Osteoblast (primary cell): Measurements from ENCODE around the gene ATF7IP. TPM values are rescaled to one million over a fixed set of nuclear protein-coding genes. Genes with fewer than 3 reads are reported as not detected.

Source experiments
- DNase-seq: peaks from one replicate; pipeline ENCODE4 v3.0.0; 2011; ENCODE audit warnings: low spot score, mixed read lengths; ENCODE audit not compliant: insufficient read length; ENCODE audit errors: missing footprints
- H2AFZ ChIP-seq: 2 replicates; pipeline ENCODE4 v1.6.0; 2011; ENCODE audit warnings: mild to moderate bottlenecking, low read length
- H3K27ac ChIP-seq: 2 replicates; pipeline ENCODE4 v1.5.1; 2011; ENCODE audit warnings: mild to moderate bottlenecking, low read depth, low read length, moderate library complexity
- H3K27me3 ChIP-seq: 2 replicates; pipeline ENCODE4 v1.6.0; 2012; ENCODE audit warnings: mild to moderate bottlenecking, control low read depth, inconsistent platforms, low read length, moderate library complexity; ENCODE audit not compliant: insufficient read depth
- H3K36me3 ChIP-seq: 2 replicates; pipeline ENCODE4 v1.5.1; 2011; ENCODE audit warnings: mild to moderate bottlenecking, low read length, control low read depth, moderate library complexity; ENCODE audit not compliant: insufficient read depth
- H3K4me1 ChIP-seq: 2 replicates; pipeline ENCODE4 v1.5.1; 2011; ENCODE audit warnings: mild to moderate bottlenecking, low read length, control low read depth, moderate library complexity; ENCODE audit not compliant: insufficient read depth
- H3K4me2 ChIP-seq: 2 replicates; pipeline ENCODE4 v1.6.0; 2011; ENCODE audit warnings: mild to moderate bottlenecking, low read length; ENCODE audit not compliant: insufficient read depth
- H3K4me3 ChIP-seq: fragments of 200-600 bp; sonication (generic); 3 replicates; pipeline ENCODE4 v1.5.1; 2012; ENCODE audit warnings: mild to moderate bottlenecking, low read length, inconsistent platforms; ENCODE audit not compliant: insufficient read depth
- H3K79me2 ChIP-seq: 2 replicates; pipeline ENCODE4 v1.6.0; 2012; ENCODE audit warnings: mild to moderate bottlenecking, low read length, control low read depth, inconsistent platforms; ENCODE audit not compliant: insufficient read depth
- H3K9me3 ChIP-seq: 2 replicates; pipeline ENCODE4 v1.5.1; 2011; ENCODE audit warnings: low read depth, low read length, control low read depth
- H4K20me1 ChIP-seq: 2 replicates; pipeline ENCODE4 v1.6.0; 2012; ENCODE audit warnings: mild to moderate bottlenecking, low read length, control low read depth; ENCODE audit not compliant: insufficient read depth
- total RNA-seq: library from RNA; depleted of rRNA; stranded (reverse); fragments of >200 nt; gene quantifications from 2 replicates; pipeline ENCODE4 v1.2.3, GENCODE V29; 2012
- TF ChIP-seq, protein P1 (sequence below): IDR thresholded peaks from 2 replicates; pipeline ENCODE4 v1.5.1; 2011; ENCODE audit warnings: mild to moderate bottlenecking, low read depth, low read length, moderate library complexity; ENCODE audit errors: extremely low read depth

The ATF7IP gene
- total RNA-seq, 1 donor = 29.3 TPM

DNA sequence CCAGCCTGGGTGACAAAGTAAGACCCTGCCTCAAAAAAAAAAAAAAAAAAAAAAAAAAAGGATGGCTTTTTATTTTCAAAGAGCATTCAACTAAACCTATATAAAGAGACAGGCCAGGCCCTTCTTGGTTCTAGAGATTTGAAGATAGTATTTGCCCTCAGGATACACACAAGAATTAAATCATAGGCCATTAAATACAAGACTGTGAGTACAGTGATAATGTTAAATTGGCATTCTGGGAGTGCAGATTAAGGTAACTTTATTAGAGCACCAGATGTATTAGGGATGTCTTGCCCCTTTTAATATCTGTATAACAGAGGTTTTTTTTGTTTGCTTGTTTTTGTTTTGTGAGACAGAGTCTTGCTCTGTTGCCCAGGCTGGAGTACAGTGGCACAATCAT is 61.3 kb downstream of the ATF7IP start:
- H3K4me3 ChIP-seq = no peak overlapping the region
- H3K36me3 ChIP-seq = peaks cover 26% of the 10 kb centered on the region
- no peak overlapping the region for H3K27ac ChIP-seq
- no peak overlapping the region for H2AFZ ChIP-seq
- H3K9me3 ChIP-seq = no peaks in the 10 kb centered on the region
- H3K4me2 ChIP-seq = no peak overlapping the region
- peaks cover 93% of the 10 kb centered on the region for H3K79me2 ChIP-seq
- no peaks in the 10 kb centered on the region for H3K27me3 ChIP-seq
- DNase-seq = no peak
- peaks cover under 1% of the 10 kb centered on the region for H4K20me1 ChIP-seq
- H3K4me1 ChIP-seq = no peaks in the 10 kb centered on the region
- TF ChIP-seq, protein P1, sequence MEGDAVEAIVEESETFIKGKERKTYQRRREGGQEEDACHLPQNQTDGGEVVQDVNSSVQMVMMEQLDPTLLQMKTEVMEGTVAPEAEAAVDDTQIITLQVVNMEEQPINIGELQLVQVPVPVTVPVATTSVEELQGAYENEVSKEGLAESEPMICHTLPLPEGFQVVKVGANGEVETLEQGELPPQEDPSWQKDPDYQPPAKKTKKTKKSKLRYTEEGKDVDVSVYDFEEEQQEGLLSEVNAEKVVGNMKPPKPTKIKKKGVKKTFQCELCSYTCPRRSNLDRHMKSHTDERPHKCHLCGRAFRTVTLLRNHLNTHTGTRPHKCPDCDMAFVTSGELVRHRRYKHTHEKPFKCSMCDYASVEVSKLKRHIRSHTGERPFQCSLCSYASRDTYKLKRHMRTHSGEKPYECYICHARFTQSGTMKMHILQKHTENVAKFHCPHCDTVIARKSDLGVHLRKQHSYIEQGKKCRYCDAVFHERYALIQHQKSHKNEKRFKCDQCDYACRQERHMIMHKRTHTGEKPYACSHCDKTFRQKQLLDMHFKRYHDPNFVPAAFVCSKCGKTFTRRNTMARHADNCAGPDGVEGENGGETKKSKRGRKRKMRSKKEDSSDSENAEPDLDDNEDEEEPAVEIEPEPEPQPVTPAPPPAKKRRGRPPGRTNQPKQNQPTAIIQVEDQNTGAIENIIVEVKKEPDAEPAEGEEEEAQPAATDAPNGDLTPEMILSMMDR = no peak

GRCh38 chr12:14427929-14428328 is 62.4 kb downstream of the ATF7IP start:
- no peak overlapping the region for H3K4me3 ChIP-seq
- no peak overlapping the region for H3K27ac ChIP-seq
- peaks cover 26% of the 10 kb centered on the region for H3K36me3 ChIP-seq
- no peak overlapping the region for H3K4me2 ChIP-seq
- TF ChIP-seq, protein P1 = no peak
- H3K4me1 ChIP-seq = no peaks in the 10 kb centered on the region
- DNase-seq = no peak
- no peaks in the 10 kb centered on the region for H3K9me3 ChIP-seq
- H2AFZ ChIP-seq = no peak overlapping the region
- H3K27me3 ChIP-seq = no peaks in the 10 kb centered on the region
- peaks cover 94% of the 10 kb centered on the region for H3K79me2 ChIP-seq
- H4K20me1 ChIP-seq = peaks cover 2% of the 10 kb centered on the region

DNA sequence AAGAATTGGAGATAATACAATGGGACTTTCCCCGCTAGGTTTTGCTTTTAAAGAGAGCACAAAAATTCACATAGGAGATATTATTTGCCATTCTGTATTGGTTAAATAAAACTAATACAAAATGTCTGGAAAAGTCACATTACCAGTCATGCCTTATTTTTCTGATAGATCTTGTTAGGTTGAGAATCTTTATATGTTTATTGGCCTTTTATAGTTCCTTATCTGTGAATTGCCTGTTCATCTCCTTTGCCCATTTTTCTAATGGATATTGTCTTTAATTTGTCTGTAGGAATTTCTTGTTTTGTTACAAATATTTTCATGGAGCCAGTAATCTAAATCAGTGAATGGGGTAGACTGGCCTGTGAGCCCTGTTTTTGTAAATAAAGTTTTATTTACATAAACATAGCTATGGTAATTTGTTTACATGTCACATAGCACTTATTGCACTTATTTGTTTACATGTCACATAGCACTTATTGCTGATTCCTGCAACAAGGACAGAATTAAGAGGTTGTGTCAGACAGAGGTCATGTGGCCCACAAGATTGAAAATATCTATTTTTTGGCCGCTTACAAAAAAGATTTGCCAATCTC is 65.0 kb downstream of the ATF7IP start:
- Histone ChIP-seq H3K27ac (no peak overlapping the region), H3K4me1 (no peaks in the 10 kb centered on the region), H3K4me3 (no peak overlapping the region), H3K36me3 (peaks cover 17% of the 10 kb centered on the region), H2AFZ (no peak overlapping the region), H3K79me2 (peaks cover 92% of the 10 kb centered on the region), H3K9me3 (no peaks in the 10 kb centered on the region), H3K27me3 (no peaks in the 10 kb centered on the region), H4K20me1 (peaks cover 2% of the 10 kb centered on the region), H3K4me2 (no peak overlapping the region)
- TF ChIP-seq, protein P1 = no peak
- DNase-seq = no peak

DNA sequence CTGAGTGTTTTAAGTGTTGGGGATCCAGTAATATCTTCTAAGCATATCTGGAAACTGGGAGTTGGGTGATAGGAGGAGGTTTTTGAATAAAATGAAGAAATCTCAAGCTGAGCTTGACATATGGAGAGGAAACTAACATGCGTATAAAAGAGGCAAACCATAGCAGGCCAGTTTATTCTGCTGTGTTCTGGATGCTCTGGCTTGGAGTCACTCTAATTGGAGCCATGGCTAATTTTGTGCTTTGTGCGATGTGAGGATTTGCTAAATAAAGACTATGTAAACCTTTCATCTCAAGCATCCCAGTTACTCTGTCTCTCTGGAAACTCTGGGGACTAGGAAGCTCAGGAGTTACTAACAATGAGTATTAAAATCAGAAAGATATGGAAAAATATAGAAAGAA is 66.5 kb downstream of the ATF7IP start:
- H3K27ac ChIP-seq = no peak overlapping the region
- no peaks in the 10 kb centered on the region for H3K27me3 ChIP-seq
- H3K4me2 ChIP-seq = no peak overlapping the region
- H3K4me1 ChIP-seq = no peaks in the 10 kb centered on the region
- TF ChIP-seq, protein P1 = no peak
- no peaks in the 10 kb centered on the region for H3K9me3 ChIP-seq
- H3K79me2 ChIP-seq = peaks cover 81% of the 10 kb centered on the region
- H3K36me3 ChIP-seq = peaks cover 27% of the 10 kb centered on the region
- H4K20me1 ChIP-seq = peaks cover 2% of the 10 kb centered on the region
- no peak overlapping the region for H3K4me3 ChIP-seq
- DNase-seq = no peak
- H2AFZ ChIP-seq = no peak overlapping the region
